GM04503 (cell line): ENCODE results near the gene AQP1.

ENCODE experiments used
- DNase-seq: peaks from one replicate; pipeline ENCODE4 v3.0.0-alpha.2; 2012; ENCODE audit warnings: low read depth

Gene AQP1

DNA sequence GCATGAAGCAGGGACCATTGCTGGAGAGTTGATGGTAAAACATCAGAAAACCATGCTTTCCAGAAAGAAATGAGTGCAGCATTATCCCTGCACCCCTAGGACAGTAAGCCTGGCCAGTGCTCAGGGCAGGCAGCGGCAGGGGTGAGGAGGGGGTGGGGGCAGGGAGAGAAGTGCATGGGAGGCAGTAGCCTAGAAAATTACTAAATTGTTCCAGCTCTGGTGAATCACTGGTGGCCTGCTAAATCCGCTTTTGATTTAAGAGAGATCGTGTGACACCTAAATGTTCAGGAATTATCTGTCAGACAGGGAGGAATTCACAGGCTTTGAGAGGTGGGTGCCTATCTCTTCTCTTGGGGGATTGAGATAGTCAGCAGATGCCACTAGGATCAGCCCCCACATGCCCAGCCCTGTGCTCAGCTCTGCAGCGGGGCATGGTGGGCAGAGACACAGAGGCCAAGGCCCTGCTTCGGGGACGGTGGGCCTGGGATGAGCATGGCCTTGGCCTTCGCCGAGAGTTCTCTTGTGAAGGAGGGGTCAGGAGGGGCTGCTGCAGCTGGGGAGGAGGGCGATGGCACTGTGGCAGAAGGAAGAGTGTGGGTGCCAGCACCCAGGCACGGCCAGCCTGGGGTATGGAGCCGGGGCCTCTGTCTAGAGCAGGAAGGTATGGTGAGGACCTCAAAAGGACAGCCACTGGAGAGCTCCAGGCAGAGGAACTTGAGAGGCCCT is 5.0 kb upstream of the AQP1 start:
- peak; percentile 47 for DNase-seq

DNA sequence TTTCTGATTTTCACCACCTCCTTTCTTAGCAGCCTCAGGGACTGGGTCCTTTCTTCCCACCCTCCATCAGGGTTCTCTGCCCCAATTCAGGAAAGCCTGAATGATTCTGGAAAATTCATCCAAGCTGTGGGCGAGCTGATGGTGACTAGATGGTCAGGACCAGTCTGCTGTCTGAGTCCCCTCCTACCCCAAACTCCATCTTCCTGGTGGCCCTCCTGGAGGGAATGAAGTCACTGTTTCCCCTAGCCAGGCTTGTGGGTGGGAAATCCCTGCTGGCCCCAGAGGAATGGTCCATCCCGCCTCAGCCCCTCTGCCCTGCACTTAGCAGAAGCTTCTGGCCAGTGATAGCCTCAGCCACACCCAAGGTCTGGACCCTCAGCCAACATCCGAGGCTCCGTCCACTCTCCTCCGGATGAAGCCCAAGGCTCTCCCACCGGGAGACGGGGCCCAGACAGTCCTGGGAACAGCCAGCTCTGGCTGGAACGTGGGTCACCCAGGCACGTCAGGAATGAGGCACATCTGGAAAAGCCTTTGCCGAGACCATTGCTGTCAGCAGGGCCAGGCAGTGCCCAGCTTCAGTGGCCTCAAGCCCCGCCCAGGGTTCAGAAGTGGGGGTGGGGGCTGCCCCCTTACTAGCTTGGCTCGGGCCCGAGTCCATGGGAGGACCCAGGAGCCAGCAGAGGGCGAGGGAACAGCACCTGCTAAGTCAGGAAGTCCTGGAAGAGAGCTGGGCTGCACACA is 4.0 kb upstream of the AQP1 start:
- DNase-seq: no peak

DNA sequence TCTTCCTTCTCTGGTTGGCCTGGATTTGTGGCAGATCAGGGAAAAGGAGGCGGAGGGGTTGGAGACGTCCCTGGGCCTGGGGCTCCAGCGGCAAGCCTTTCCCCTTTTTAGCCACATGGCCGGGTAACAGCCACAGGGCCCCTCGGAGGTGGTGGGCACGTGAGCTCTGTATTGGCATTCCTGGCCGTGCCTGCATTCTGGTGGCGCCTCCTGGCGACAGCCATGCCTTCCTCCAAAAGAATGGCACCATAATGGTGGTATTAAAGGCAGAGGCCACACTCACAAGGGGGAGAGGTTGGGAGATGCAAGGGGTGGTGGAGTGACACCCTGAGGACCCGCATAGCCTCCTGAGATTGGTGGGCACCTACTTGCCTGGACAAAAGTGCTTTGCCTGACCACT is 3.0 kb upstream of the AQP1 start:
- DNase-seq: no peak

- no peak for DNase-seq
Observed at GRCh38 chr7:30909431-30909830, 2.2 kb upstream of the AQP1 start.

DNA sequence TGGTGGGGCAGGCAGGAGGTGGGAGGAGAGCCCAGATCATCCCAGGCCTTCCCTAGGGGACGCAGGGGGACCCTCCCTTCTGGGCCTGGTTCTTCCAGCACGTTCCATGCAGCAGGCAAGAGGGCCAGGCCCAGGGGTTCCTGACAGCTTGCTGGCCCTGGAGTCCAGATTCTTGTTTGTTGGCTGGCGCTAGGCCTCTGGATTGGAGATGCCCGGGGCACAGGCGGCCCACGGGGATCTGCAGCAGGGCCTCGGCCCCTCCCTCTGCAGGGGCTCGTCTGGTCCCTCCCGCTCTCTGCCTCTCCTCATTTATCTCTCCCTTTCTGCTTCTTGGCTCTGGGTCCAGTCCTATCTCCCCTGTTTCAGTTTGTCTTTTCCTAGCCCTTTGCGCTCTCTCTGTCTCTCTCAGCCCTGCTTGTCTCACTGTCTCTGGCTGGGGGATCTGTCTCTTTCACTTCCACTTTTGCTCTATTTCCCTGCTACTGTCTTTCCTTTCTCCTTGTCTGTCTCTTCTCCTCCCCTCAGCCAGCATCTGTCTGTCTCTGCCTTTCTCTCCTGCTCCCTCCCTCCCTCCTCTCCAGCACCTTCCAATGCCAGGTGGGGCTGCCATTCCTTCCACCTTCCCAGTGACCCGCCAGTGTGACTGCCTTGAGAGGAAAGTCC is 1.1 kb upstream of the AQP1 start:
- DNase-seq: no peak

- no peak for DNase-seq
Observed at GRCh38 chr7:30911133-30911532, 520 bp upstream of the AQP1 start.

GRCh38 chr7:30912021-30912730 is 523 bp downstream of the AQP1 start:
- no peak for DNase-seq

DNA sequence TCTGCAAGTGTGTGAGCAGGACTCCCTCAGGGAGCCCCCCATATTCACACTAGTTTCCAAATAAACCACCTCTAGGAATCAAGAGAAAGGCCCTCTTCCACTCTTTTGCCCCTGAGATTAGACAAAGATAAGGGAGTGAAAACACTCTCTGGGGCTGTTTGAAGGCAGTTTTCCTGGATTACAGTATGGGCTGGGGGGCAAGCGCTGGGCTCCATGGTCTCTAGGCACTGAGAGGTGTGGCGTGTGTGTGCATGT is 1.0 kb downstream of the AQP1 start:
- no peak for DNase-seq

- DNase-seq: no peak
Observed at GRCh38 chr7:30912986-30913811, 1.5 kb downstream of the AQP1 start.

DNA sequence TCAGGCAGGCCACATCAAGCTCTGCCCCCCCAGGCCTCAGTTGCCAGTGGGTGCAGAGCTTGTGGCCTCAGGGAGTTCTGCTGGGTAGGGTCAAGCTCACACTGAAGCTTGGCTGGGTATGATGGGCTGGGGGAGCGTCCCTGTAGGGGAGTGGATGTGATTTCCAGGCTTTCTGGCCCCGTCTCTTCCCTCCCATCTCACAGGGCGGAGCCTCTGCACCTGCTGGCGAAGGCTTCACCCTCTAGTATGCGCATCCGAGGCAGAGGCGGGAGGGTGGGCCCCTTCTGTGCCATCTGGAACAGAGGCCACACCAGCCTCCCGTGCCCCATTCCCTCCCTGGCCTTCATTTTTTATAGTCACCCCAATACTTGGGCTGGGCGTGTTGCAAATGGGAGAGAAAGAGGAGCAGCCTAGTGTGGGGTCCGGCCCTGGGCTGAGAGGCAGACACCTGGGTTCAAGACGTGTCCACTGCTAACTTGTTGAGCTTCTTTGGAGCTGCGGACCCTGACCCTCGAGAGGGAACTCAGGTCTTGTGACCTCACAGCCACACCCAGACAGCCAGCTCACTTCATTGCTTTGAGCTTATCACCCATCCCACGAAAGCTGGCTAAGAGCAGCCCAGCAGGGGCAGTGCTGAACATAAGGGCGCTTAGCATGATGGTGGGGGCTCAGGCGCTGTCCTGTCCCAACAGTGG is 2.3 kb downstream of the AQP1 start:
- no peak for DNase-seq

DNA sequence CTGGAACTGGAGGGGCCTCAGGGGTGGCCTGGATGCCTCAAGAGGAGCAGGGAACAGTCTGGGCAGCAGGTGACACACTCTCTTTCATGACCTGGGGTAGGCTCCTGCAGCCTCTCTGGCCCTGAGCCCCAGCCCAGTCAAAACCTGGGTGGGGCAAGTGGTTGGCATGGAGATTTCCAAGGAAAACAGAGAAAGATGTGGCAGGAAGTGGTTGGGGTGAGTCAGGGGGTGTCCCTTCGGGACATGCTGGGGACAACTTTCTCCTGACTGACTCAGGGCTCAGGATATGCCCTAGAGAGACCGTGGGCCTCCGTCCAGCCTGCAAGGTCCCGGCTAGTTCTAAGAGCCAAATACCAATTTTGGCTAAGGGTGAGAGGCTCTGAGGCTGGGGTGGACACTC is 2.9 kb downstream of the AQP1 start:
- DNase-seq: peak; percentile 61

DNA sequence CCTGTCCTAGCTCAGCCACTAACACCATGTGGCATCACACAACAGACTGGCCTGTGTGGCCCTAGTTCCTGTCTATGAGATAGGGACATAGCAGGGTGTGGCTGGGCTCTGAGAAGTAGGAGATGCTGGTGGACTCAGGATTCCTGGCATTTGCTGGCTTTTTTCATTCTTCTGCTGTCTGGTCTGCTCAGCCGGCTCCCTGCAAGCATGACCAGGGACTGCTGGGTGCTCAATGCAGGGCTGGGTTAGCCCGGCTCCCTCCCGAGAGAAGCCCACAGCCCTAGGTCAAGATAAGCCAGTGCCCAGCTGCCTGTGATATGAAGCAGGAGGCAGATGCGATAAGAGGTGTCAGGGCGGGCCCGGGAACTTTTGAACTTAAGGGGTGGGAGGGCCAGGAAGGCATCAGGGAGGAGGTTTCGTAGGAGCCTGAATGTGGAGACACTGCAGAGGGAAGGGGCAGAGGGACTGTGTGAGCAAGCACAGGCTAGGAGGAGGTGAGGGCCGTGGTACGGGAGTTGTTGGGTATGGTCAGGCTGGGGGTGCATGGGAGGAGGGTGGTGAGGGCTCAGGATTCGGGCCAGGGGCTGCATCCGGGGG is 3.5 kb downstream of the AQP1 start:
- DNase-seq: no peak

GRCh38 chr7:30915751-30916150 is 4.1 kb downstream of the AQP1 start:
- no peak for DNase-seq

DNA sequence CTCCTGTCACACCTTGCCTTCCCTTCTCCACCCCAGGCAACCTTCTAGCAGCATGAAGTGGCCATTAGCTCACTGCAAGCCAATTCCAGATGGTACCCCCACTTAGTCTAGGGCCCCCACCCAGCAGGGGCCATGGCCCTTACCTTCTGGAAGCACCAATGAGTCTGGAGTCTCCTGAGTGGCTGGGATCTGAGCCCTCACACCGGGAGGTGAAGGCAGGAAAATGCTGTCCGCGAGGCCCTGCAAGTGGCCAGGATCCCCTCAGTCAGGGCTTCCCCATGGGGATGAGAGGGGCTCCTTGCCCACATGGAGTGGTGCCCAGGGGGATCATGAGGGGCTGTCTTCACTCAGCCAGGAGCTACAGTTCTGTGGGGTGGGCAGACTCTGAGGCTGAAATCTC is 4.6 kb downstream of the AQP1 start:
- DNase-seq: no peak

GRCh38 chr7:30916767-30917166 is 5.1 kb downstream of the AQP1 start:
- DNase-seq: no peak

DNA sequence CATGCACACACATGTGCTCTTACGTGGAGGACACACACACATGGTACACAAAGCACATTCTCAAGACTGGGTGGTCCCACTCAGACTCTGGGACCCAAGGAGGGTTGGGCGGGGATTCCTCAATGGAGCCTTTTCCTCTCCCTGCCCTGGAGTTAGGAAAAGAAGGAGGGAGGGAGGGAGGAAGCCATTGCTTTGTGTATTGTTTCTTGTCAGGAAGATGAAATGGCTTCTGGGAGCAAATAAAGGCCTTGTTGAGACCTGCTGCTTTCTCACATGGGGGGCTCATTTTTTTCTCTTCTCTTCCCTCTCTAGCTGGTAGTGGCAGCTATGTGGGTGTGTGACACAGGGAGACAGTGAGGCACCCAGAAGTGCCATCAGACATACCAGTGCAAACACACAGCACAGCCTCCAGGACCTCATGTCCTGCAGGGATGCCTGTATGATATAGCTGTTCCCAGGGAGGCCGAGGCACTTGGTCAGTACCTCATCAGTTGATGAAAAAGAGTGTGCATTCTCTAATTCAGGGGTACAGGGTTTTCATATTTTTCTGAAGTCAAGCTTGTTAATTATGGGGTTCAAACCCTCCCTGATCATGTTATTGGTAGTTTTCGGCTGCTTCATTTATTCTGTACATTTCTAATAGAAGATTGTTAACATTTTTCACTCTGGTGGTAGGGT is 5.7 kb downstream of the AQP1 start:
- no peak for DNase-seq

DNA sequence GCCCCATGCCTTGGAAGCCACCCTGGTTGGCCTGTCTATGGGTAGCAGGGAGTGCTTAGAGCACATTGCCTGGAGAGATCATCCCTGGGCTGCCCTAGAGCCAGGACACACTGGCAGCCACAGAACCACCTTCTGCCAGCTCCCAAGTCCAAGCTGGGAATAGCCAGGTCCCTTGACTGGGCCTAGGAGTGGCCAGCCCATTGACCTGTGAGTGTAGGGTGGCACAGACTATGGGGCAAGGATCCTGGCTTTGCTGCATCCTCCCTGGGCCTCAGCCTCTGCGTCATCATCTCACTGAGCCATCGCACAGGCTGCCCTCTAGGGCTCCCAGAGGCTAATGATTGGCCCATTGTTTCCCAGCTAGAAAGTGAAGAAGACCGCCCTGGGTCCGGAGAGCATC is 7.0 kb downstream of the AQP1 start:
- DNase-seq: no peak

- no peak for DNase-seq
Observed at GRCh38 chr7:30920021-30920583, 8.4 kb downstream of the AQP1 start.

DNA sequence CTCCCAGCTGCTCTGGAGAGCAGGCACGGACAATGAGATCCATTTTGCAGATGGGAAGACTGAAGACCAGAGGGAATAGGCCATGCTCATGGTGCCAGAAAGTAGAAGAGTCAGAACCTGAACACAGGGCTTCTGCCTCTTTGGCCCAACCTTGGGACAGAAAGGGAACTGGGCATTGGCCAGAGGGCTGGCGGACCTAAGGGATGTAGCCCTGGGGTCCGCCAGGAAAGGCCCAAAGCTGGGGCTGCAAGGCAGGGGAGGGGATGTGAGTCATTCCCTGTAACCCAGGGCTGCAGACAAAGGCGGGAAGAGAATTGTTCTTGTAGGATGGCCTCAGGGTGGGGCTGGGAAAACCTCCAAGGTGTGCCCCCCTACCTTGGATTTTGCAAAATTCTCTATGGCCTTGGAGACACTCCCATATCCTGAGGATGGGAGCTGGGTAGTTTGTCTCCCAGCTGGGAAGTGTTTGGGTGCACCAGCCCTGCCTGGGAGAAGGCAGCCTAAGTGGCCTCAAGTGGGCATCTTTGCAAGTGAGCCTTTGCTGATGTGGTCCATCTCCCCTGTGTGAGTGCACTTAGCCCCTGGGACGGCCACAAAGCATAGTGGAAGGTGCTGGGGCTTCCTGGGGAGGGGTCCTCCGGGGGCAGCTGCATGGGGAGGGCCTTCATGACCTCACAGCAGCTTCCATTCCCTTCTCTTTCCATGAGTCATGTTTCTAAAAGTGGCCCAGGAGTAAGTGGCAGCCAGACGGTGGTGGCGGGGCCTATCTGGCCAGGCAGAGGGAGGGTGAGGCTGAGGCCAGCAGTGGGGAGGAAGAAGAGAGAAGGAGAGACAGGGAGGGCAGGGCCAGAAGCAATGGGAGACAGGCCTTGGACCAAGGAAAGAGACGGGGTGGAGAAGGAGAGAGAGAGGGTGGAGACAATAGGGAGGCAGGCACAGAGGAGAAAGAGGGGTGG is 9.2 kb downstream of the AQP1 start:
- peak; percentile 33 for DNase-seq
